Parathyroid adenoma (tissue), 2 donors: Measurements from ENCODE around the gene HECW1.

Experiments used
- H2AFZ ChIP-seq: fragments of 300-600 bp; sonication (generic); one replicate; pipeline ENCODE4 v1.7.0; 2017; ENCODE audit warnings: antibody characterized with exemption, mild to moderate bottlenecking
- H3K27ac ChIP-seq: fragments of 300-600 bp; sonication (generic); one replicate; pipeline ENCODE4 v1.7.0; 2017
- H3K27me3 ChIP-seq: fragments of 300-600 bp; sonication (generic); one replicate; pipeline ENCODE4 v1.7.0; 2017; ENCODE audit warnings: low read length; ENCODE audit not compliant: control insufficient read depth, insufficient read depth
- H3K36me3 ChIP-seq: fragments of 300-600 bp; sonication (generic); one replicate; pipeline ENCODE4 v1.7.0; 2017; ENCODE audit warnings: low read length; ENCODE audit not compliant: control insufficient read depth, insufficient read depth
- H3K4me1 ChIP-seq: fragments of 300-600 bp; sonication (generic); one replicate; pipeline ENCODE4 v1.7.0; 2017; ENCODE audit warnings: control low read depth
- H3K4me2 ChIP-seq: fragments of 300-600 bp; sonication (generic); one replicate; pipeline ENCODE4 v1.7.0; 2017; ENCODE audit warnings: low read length
- H3K4me3 ChIP-seq: fragments of 300-600 bp; sonication (generic); one replicate; pipeline ENCODE4 v1.7.0; 2017; ENCODE audit warnings: low read depth, low read length
- H3K79me2 ChIP-seq: fragments of 300-600 bp; sonication (generic); one replicate; pipeline ENCODE4 v1.7.0; 2017; ENCODE audit warnings: control low read depth
- H3K9ac ChIP-seq: fragments of 300-600 bp; sonication (generic); one replicate; pipeline ENCODE4 v1.7.0; 2017; ENCODE audit warnings: mild to moderate bottlenecking
- H3K9me3 ChIP-seq: fragments of 300-600 bp; sonication (generic); one replicate; pipeline ENCODE4 v1.7.0; 2017; ENCODE audit warnings: low read length; ENCODE audit not compliant: control insufficient read depth
- TF ChIP-seq, protein P1 (sequence below): fragments of 300-600 bp; sonication (generic); IDR thresholded peaks from one replicate; pipeline ENCODE4 v1.7.0; 2017; ENCODE audit warnings: antibody characterized with exemption, mild to moderate bottlenecking
- donor health status: primary hyperparathyroidism.

HECW1 gene

DNA sequence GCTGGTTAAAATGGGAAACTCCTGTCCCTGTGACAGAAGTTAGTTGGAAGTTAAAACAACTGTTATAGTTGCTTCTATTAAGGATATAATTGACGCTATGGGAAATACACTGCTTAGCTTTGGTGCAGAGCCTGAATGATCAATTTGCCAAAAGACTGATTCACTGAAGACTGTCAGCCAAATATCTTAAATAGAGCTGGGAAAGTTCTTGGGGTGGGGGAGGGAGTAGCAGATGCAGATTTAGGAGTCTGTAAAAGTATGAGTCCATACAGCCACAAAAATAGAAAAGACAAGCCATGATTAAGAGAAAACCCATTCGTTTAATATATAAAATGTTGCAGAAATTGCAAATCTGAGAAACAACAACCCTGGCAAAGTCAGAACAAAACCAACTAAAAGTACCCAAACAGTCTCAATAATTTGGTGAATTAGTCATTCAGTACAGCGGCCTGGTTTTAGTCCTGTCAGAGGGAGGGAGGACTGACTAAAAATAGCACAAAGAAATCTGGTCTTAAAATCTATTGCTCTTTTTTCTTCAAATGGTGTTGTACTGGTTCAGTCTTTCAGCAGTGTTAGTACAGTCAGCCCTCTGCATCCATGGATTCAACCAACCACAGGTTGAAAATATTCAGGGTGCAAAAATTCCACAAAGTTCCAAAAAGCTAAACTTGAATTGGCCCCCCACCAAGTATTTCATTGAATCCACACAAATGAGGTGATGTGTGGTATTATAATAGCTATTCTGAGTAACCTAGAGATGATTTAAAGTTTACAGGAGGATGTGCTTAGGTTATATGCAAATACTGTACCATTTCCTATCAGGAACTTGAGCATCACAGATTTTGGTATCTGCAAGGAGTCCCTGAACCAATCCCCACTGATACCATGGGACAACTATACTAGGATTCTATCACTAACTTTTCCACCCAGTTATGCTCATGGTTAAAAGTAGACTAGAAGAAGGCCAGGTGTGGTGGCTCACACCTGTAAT lies 500.4 kb downstream of the HECW1 start:
- Histone ChIP-seq H3K4me1 (no peaks in the 10 kb centered on the region), H3K27me3 (no peaks in the 10 kb centered on the region), H3K4me3 (no peak overlapping the region), H3K9me3 (no peaks in the 10 kb centered on the region), H3K36me3 (no peaks in the 10 kb centered on the region), H3K4me2 (no peak overlapping the region), H2AFZ (no peak overlapping the region), H3K79me2 (no peaks in the 10 kb centered on the region), H3K27ac (no peak overlapping the region), H3K9ac (no peak overlapping the region)
- TF ChIP-seq, protein P1, sequence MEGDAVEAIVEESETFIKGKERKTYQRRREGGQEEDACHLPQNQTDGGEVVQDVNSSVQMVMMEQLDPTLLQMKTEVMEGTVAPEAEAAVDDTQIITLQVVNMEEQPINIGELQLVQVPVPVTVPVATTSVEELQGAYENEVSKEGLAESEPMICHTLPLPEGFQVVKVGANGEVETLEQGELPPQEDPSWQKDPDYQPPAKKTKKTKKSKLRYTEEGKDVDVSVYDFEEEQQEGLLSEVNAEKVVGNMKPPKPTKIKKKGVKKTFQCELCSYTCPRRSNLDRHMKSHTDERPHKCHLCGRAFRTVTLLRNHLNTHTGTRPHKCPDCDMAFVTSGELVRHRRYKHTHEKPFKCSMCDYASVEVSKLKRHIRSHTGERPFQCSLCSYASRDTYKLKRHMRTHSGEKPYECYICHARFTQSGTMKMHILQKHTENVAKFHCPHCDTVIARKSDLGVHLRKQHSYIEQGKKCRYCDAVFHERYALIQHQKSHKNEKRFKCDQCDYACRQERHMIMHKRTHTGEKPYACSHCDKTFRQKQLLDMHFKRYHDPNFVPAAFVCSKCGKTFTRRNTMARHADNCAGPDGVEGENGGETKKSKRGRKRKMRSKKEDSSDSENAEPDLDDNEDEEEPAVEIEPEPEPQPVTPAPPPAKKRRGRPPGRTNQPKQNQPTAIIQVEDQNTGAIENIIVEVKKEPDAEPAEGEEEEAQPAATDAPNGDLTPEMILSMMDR, result no peak
